Retinal pigment epithelial cell (primary cell): ENCODE measurements around the gene ACACB.

Experiments
- DNase-seq: peaks from one replicate; pipeline ENCODE4 v3.0.0-alpha.2; 2010; ENCODE audit warnings: low read depth
- H3K4me3 ChIP-seq: 2 replicates; pipeline ENCODE4 v1.5.1; 2011; ENCODE audit warnings: mild to moderate bottlenecking, low read length, control low read depth, moderate library complexity
- CTCF ChIP-seq: conservative IDR thresholded peaks from 2 replicates; pipeline ENCODE4 v1.5.1; 2011; ENCODE audit warnings: low read depth, low read length, control low read depth, inconsistent platforms

ACACB gene

GRCh38 chr12:109109746-109110350 is 6.5 kb upstream of the ACACB start:
- no peak for TF ChIP-seq CTCF
- DNase-seq, result no peak
- H3K4me3 ChIP-seq, result no peak overlapping the region

- TF ChIP-seq CTCF, result no peak
- H3K4me3 ChIP-seq, result peak overlapping the region; percentile 71
- DNase-seq, result peak; percentile 44
These were observed 5.3 kb upstream of the ACACB start for GRCh38 chr12:109110988-109111495.

- DNase-seq, result no peak
- TF ChIP-seq CTCF, result no peak
- H3K4me3 ChIP-seq, result no peak overlapping the region
These were observed 3.5 kb upstream of the ACACB start for GRCh38 chr12:109112720-109113465.

- DNase-seq, result no peak
- TF ChIP-seq CTCF, result no peak
- no peak overlapping the region for H3K4me3 ChIP-seq
These were observed 2.6 kb upstream of the ACACB start for GRCh38 chr12:109113661-109114321.

- DNase-seq, result no peak
- TF ChIP-seq CTCF, result no peak
- H3K4me3 ChIP-seq, result no peak overlapping the region
These were observed 1.7 kb upstream of the ACACB start for GRCh38 chr12:109114644-109115043.

GRCh38 chr12:109115404-109115757 is 1.0 kb upstream of the ACACB start:
- no peak for DNase-seq
- no peak overlapping the region for H3K4me3 ChIP-seq
- no peak for TF ChIP-seq CTCF

- no peak for TF ChIP-seq CTCF
- DNase-seq, result no peak
- no peak overlapping the region for H3K4me3 ChIP-seq
These were observed 193 bp downstream of the ACACB start for GRCh38 chr12:109116611-109116949.
